ENCODE results near the gene MAL.
A peak's percentile ranks its signal among the peaks of the same experiment; 100 is the strongest.

MAL gene

DNA sequence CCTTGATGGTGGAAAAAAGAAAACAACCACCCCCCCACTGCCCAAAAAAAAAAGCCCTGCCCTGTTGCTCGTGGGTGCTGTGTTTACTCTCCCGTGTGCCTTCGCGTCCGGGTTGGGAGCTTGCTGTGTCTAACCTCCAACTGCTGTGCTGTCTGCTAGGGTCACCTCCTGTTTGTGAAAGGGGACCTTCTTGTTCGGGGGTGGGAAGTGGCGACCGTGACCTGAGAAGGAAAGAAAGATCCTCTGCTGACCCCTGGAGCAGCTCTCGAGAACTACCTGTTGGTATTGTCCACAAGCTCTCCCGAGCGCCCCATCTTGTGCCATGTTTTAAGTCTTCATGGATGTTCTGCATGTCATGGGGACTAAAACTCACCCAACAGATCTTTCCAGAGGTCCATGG lies 28.0 kb downstream of the MAL start:
- no peak overlapping the region for H3K9ac ChIP-seq (ENCODE audit: low read length)
- no peaks in the 10 kb centered on the region for H4K20me1 ChIP-seq (ENCODE audit: insufficient read depth, low read length)
- no peaks in the 10 kb centered on the region; the same call in 1 of the 2 replicates for H3K27me3 ChIP-seq (ENCODE audit: insufficient read depth, low read length)
- H3K4me2 ChIP-seq (ENCODE audit: low read length) = no peak overlapping the region
- no peak overlapping the region for H3K4me3 ChIP-seq (ENCODE audit: low read depth, low read length, poor library complexity, severe bottlenecking)
- no peaks in the 10 kb centered on the region for H3K36me3 ChIP-seq (ENCODE audit: insufficient read depth, low read length)
- no peaks in the 10 kb centered on the region for H3K4me1 ChIP-seq (ENCODE audit: insufficient read depth, low read length, severe bottlenecking)
- H3K9me3 ChIP-seq (ENCODE audit: low read length) = no peaks in the 10 kb centered on the region
- no peak for TF ChIP-seq EZH2 (IDR thresholded peaks at IDR 0.05; ENCODE audit: borderline replicate concordance, low read length)
- TF ChIP-seq, protein P1, sequence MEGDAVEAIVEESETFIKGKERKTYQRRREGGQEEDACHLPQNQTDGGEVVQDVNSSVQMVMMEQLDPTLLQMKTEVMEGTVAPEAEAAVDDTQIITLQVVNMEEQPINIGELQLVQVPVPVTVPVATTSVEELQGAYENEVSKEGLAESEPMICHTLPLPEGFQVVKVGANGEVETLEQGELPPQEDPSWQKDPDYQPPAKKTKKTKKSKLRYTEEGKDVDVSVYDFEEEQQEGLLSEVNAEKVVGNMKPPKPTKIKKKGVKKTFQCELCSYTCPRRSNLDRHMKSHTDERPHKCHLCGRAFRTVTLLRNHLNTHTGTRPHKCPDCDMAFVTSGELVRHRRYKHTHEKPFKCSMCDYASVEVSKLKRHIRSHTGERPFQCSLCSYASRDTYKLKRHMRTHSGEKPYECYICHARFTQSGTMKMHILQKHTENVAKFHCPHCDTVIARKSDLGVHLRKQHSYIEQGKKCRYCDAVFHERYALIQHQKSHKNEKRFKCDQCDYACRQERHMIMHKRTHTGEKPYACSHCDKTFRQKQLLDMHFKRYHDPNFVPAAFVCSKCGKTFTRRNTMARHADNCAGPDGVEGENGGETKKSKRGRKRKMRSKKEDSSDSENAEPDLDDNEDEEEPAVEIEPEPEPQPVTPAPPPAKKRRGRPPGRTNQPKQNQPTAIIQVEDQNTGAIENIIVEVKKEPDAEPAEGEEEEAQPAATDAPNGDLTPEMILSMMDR (IDR thresholded peaks at IDR 0.05; ENCODE audit: low read length) = peak; percentile 19; the same call in 1 of the 2 replicates
- no peaks in the 10 kb centered on the region for H3K9me2 ChIP-seq (ENCODE audit: low read depth, low read length)
- no peak overlapping the region for H2AFZ ChIP-seq (ENCODE audit: low read length)
- H3K27ac ChIP-seq (ENCODE audit: low read depth, low read length, poor library complexity, severe bottlenecking) = no peak overlapping the region
- H3K79me2 ChIP-seq (ENCODE audit: insufficient read depth, low read length) = no peaks in the 10 kb centered on the region
- no peaks in the 10 kb centered on the region for H3F3A ChIP-seq (ENCODE audit: insufficient read depth, low read length)

DNA sequence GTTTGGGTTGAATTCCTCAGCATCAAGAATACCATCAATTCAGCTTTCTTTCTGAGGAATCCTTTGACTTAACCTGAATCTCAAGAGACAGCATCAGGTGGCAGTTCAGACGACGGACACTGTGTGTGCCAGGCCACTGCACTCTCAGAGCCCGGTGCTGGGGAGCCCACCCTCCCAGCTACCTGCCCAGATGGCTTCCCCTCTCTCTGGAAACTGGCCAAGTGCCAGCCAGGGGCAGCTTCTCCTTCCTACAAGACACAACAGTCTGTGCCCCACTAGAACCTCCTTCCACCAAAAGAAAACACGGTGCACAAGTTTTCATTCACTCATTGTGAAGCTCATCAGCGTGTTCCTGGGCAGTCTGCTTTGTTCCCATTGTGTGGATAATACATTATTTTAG lies 28.5 kb downstream of the MAL start:
- Histone ChIP-seq H3K4me1 (ENCODE audit: insufficient read depth, low read length, severe bottlenecking) (no peaks in the 10 kb centered on the region), H3K27me3 (ENCODE audit: insufficient read depth, low read length) (no peaks in the 10 kb centered on the region; the same call in 1 of the 2 replicates), H3K79me2 (ENCODE audit: insufficient read depth, low read length) (no peaks in the 10 kb centered on the region), H2AFZ (ENCODE audit: low read length) (no peak overlapping the region), H3K27ac (ENCODE audit: low read depth, low read length, poor library complexity, severe bottlenecking) (no peak overlapping the region), H3K36me3 (ENCODE audit: insufficient read depth, low read length) (no peaks in the 10 kb centered on the region), H4K20me1 (ENCODE audit: insufficient read depth, low read length) (no peaks in the 10 kb centered on the region), H3K9me3 (ENCODE audit: low read length) (no peaks in the 10 kb centered on the region), H3K4me3 (ENCODE audit: low read depth, low read length, poor library complexity, severe bottlenecking) (no peak overlapping the region), H3K4me2 (ENCODE audit: low read length) (no peak overlapping the region), H3K9ac (ENCODE audit: low read length) (no peak overlapping the region), H3K9me2 (ENCODE audit: low read depth, low read length) (no peaks in the 10 kb centered on the region), H3F3A (ENCODE audit: insufficient read depth, low read length) (no peaks in the 10 kb centered on the region)
- TF ChIP-seq, protein P1 (IDR thresholded peaks at IDR 0.05; ENCODE audit: low read length) = no peak
- TF ChIP-seq EZH2 (IDR thresholded peaks at IDR 0.05; ENCODE audit: borderline replicate concordance, low read length) = no peak

DNA sequence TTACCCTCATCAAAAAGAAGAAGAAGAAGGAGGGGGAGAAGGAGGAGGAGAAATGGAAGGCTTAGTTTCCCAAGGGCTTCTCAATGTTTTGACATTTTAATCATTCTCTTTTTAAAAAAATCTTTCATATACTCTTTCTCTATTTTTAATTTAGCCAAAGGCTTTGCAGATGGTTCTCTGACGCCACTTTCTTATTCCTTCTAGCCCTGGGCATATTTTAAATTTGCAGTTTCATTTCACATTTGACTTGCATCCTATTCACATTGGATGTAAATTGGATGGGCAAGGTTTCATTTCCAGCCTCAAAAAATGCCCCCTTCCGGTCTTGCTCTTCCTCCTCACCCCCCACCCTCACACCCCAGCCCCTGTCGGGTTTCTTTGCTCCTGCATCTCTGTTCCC lies 29.8 kb downstream of the MAL start:
- H3K9ac ChIP-seq (ENCODE audit: low read length) = no peak overlapping the region
- no peaks in the 10 kb centered on the region for H3K9me2 ChIP-seq (ENCODE audit: low read depth, low read length)
- H3K79me2 ChIP-seq (ENCODE audit: insufficient read depth, low read length) = no peaks in the 10 kb centered on the region
- no peaks in the 10 kb centered on the region for H3F3A ChIP-seq (ENCODE audit: insufficient read depth, low read length)
- no peak overlapping the region for H3K27ac ChIP-seq (ENCODE audit: low read depth, low read length, poor library complexity, severe bottlenecking)
- H3K4me1 ChIP-seq (ENCODE audit: insufficient read depth, low read length, severe bottlenecking) = no peaks in the 10 kb centered on the region
- TF ChIP-seq EZH2 (IDR thresholded peaks at IDR 0.05; ENCODE audit: borderline replicate concordance, low read length) = no peak
- TF ChIP-seq, protein P1 (IDR thresholded peaks at IDR 0.05; ENCODE audit: low read length) = no peak
- H3K4me2 ChIP-seq (ENCODE audit: low read length) = no peak overlapping the region
- H4K20me1 ChIP-seq (ENCODE audit: insufficient read depth, low read length) = no peaks in the 10 kb centered on the region
- no peaks in the 10 kb centered on the region for H3K9me3 ChIP-seq (ENCODE audit: low read length)
- H3K4me3 ChIP-seq (ENCODE audit: low read depth, low read length, poor library complexity, severe bottlenecking) = no peak overlapping the region
- no peak overlapping the region for H2AFZ ChIP-seq (ENCODE audit: low read length)
- H3K27me3 ChIP-seq (ENCODE audit: insufficient read depth, low read length) = no peaks in the 10 kb centered on the region; the same call in 1 of the 2 replicates
- H3K36me3 ChIP-seq (ENCODE audit: insufficient read depth, low read length) = no peaks in the 10 kb centered on the region

Measured in OCI-LY1 (cell line).